Spleen (tissue), 7 donors: ENCODE measurements around the gene PSMC6.

Experiments used
- POLR2A ChIP-seq, 3 donors: fragments of 450-650 bp; IDR thresholded peaks; one replicate each; pipeline ENCODE4 v1.5.1; 2017; ENCODE audit warnings: antibody characterized with exemption in 3 of 3, mild to moderate bottlenecking in 1 of 3
- POLR2AphosphoS5 ChIP-seq, 3 donors: sonication (generic); formaldehyde crosslinking; IDR thresholded peaks; one replicate each; pipeline ENCODE4 v1.5.1; 2017; ENCODE audit warnings: antibody characterized with exemption in 3 of 3
- TF ChIP-seq, protein P1 (sequence below), 11 experiments: fragments of 200-600 bp in 7 of 11; fragments of 450-650 bp in 4 of 11; sonication (generic) in 4 of 11; IDR thresholded peaks in 8 of 11; conservative IDR thresholded peaks in 3 of 11; 1 replicate in 7 of 11; 2 replicates in 4 of 11; pipeline versions ENCODE4 v1.4.0 to v1.8.0; 2016 to 2021; ENCODE audit warnings: antibody characterized with exemption in 11 of 11, inconsistent platforms in 4 of 11, mild to moderate bottlenecking in 1 of 11
- donor health status: DM: no; HTN: no; CAD: no; lungs with moderate emphysema.
- donor health status: DM: no; HTN: no; CAD: no.
- donor health status: DM: no; HTN: no; CAD: no.

DNA sequence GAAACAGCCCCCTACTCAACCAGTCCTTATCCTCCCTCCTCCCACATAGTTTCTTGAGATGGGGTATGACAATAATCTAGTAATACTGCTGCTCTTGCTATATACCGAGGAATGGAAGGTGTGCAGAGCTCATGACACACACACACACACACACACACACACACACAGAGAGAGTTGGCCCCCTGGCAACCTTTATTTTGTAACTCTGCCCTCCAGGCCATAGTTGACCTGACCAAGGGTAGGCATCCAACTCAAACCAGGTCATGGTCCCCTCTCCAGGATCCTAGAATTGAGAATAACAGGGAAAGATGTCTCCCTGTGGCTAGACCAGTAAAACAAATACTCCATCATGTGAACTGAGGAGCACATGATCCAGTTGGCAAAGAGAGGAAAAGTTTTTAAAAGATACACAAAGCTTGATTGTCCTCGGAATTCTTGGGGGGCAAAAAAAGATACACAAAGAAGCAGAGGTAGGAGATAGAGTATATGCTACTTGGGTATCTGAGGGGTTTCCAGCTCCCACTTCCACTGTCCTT lies 22.9 kb upstream of the PSMC6 start:
- TF ChIP-seq, protein P1, sequence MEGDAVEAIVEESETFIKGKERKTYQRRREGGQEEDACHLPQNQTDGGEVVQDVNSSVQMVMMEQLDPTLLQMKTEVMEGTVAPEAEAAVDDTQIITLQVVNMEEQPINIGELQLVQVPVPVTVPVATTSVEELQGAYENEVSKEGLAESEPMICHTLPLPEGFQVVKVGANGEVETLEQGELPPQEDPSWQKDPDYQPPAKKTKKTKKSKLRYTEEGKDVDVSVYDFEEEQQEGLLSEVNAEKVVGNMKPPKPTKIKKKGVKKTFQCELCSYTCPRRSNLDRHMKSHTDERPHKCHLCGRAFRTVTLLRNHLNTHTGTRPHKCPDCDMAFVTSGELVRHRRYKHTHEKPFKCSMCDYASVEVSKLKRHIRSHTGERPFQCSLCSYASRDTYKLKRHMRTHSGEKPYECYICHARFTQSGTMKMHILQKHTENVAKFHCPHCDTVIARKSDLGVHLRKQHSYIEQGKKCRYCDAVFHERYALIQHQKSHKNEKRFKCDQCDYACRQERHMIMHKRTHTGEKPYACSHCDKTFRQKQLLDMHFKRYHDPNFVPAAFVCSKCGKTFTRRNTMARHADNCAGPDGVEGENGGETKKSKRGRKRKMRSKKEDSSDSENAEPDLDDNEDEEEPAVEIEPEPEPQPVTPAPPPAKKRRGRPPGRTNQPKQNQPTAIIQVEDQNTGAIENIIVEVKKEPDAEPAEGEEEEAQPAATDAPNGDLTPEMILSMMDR (IDR thresholded peaks at IDR 0.05 in 8 of 11, conservative IDR thresholded peaks at IDR 0.05 in 3 of 11): no peak
- no peak for TF ChIP-seq POLR2A (IDR thresholded peaks at IDR 0.05)
- no peak for TF ChIP-seq POLR2AphosphoS5 (IDR thresholded peaks at IDR 0.05)
